Ecto neural progenitor cell (in vitro differentiated cells): ENCODE measurements around the gene ABCC6.
"Not testable (repeated sequence)": the region's sequence is repeated elsewhere in the genome, so short reads cannot be mapped to it uniquely, and the experiment has no call there.

ENCODE experiments used
- DNase-seq: peaks from one replicate; pipeline ENCODE4 v3.0.0-alpha.2; 2018; ENCODE audit warnings: low spot score

Gene ABCC6

DNA sequence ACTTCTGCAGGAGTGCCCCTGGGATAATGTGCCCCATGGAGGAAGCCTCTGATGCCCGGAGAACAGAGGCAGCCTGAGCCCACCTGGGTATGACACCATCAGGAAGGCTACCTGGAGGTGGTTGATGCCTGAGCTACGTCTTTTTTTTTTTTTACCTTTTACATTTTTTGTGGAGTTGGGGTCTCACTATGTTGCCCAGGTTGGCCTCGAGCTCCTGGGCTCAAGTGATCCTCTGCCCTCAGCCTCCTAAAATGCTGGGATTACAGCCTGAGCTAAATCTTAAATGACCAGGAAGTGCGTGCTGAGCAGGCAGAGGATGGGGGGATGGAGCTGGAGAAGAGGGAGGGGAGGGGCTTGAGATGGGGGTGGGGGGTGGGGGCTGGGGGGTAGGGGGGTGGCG, 32.7 kb downstream of the ABCC6 start:
- no peak for DNase-seq

DNA sequence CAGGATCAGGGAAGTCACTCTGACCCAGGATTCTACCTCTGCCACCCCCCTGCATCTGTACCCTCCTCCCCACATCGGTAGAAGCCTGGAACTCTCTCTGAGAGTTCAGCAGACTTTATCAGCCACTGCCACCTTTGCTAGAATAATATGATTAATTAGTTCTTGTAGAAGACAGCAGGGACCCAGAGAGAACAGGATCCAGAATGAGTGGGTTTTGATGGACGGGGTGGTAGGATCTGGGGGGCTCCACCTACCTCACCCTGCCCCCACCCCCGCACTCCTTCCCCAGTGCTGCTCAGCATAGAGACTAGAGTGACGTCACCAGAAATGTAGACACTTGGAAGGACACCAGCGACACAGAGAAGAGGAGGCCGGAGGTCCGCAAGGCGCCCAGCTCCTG, 33.5 kb downstream of the ABCC6 start:
- no peak for DNase-seq

- DNase-seq = no peak
These were observed 34.5 kb downstream of the ABCC6 start for GRCh38 chr16:16188827-16189226.

DNA sequence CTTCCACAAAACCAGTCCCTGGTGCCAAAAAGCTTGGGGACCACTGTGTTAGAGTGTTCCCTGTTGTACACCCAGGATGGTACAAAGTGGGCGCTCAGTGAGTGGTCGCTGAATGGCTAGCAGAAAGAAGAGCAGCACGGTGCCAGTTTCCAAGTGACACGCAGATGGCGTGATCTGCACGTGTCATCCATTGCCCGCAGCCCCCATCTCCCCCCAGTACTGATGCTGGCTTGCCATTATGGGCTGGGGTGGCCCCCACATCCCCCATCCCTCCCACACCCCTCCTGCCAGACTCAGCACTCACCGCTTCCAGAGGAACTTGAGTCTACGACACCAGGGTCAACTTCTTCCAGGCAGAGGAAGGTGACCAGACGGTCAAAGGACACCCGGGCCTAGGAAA, 36.5 kb downstream of the ABCC6 start:
- no peak for DNase-seq

DNA sequence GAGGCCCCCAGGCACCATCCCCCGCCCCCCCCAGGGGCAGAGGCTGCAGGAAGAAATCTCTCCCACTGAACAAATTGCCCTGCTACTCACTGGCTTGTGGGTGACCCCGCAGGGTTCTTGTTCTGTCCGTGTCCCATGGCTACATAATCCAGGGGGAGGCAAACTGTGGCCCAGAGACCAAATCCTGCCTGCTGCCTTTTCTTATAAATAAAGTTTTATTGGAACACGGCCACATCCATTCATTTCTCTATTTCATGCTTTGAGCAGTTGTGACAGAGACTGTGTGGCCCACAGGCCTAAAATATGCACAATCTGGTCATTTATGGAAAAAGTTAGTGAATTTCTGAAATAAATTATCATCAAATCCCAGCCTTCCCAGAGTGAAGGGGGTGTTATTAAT, 38.2 kb downstream of the ABCC6 start:
- DNase-seq = no peak

GRCh38 chr16:16184594-16184993, 38.7 kb downstream of the ABCC6 start:
- DNase-seq = no peak

DNA sequence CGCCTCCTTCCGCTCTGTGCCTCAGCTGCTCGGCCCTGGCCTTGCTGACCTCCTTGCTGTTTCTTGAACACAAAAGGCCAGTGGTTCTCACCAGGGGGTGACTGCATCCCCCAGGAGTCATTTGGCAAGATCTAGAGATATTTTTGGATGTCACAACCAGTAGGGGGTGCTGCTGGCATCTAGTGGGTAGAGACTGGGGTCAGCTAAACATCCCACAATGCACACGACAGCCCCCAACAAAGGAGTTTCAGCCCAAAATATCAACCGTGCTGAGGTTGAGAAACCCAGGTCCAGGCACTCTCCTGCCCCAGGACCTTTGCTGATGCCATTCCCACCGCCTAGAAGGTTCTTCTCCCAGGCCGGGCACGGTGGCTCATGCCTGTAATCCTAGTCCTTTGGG, 39.7 kb downstream of the ABCC6 start:
- DNase-seq = no peak

DNA sequence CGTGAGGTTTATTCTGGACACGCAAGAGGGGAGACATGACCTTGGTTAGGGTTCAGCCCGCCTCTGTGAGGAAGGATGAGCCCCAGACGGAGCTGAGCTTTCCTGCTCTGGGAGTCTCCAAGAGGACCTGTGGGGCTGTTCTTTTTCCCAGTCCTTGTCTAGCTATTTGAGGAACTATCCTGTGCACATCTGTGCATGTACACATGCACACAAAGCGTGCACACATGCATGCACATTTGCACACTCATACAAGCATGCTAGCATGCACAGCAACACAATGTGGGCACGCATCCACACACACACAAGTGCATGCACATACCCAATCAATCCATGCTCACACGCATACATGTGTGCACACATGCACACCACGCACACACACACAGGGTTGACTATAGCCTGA, 40.4 kb downstream of the ABCC6 start:
- no peak for DNase-seq

DNA sequence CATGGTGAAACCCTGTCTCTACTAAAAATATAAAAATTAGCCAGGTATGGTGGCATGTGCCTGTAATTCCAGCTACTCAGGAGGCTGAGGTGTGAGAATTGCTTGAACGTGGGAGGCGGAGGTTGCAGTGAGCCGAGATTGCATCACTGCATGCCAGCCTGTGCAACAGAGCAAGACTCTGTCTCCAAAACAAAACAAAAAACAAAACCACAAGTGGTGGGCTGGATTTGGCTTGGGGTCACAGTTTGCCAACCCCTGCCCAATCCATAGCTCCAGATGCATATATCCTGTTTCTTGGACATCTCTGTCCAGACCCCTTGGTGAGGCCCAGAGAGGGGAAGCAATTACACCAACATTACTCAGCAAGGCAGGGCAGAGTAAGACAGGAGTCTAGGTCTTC, 41.5 kb downstream of the ABCC6 start:
- DNase-seq = not testable (repeated sequence)

GRCh38 chr16:16178455-16179162, 44.7 kb downstream of the ABCC6 start:
- DNase-seq = no peak

DNA sequence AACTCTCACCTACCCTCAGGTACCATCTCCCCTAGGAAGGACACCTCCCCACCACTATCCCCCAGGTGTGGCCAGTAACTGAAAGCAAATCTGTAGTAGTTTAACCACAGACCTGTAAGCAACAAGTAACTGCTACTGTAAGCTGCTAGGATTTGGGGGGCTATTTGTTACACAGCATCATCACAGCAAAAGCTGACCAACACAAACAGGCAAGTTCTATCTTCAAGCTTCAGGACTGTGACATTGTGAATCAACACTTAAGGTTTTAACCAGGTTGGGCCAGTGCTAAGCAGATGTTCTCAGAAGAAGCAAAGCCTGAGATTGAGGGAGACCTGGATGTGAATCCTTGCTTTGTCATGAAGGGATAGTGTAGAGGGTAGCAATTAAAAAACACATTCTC, 47.0 kb downstream of the ABCC6 start:
- no peak for DNase-seq

DNA sequence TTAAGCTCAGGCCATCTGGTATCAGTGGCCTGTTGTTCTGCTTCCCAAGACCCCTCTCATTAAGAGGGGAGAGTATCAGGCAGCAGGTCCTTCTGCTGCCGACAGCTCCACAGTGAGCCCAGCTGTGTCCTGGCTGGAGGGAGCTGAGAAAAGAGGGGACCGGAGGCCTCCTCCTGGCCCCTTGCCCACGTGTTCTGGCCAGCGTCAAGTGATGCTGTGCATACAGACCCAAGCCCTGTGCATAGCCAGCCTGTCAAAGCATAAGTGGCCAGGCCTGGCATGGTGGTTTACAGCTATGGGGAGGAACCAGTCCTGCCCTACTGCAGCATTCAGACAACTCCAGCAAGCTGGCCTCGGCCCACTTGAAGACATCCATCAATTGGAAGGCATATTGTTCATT, 48.0 kb downstream of the ABCC6 start:
- DNase-seq = no peak

DNA sequence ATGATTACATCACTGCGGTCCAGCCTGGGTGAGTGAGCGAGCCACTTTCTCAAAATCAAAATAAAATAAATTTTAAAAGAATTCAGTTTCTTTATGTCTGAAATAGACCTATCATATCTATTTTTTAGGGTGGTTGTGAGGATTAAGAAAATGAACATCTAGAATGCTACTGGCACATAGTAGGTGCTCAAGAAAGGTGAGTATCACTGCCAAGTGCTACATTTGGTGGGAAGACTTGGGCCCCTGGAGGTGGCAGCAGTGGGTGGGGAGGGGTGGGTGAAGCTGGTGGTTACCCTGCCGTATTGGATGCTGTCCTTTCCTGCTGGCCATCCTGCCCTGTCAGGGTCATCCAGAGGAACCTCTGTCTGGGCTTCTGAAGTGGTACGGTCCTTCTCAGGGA, 50.3 kb downstream of the ABCC6 start:
- no peak for DNase-seq

DNA sequence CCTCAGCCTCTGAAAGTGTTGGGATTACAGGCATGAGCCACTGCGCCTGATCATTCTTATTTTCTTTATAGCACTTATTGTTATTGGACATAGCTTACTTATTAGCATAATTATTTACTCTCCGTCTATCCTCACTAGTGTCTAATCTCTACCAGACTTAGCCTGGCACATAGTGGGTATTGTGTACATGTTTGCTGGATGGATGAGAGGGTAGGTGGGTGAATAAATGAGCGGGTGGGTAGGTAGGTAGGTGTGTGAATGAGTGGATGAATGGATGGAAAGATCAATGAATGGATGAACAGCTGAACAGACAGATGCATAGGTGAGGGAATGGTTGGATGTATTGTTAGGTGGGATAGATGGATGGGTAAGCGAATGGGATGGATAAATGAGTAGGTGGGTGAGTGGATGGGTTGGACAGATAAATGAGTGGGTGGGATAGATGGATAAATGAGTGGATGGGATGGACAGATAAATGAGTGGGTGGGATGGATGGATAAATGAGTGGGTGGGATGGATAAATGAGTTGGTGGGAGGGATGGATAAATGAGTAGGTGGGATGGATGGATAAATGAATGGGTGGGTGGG, 51.9 kb downstream of the ABCC6 start:
- DNase-seq = no peak

GRCh38 chr16:16169615-16170014, 53.7 kb downstream of the ABCC6 start:
- no peak for DNase-seq

GRCh38 chr16:16168431-16168830, 54.9 kb downstream of the ABCC6 start:
- no peak for DNase-seq

- no peak for DNase-seq
These were observed 55.4 kb downstream of the ABCC6 start for GRCh38 chr16:16167927-16168326.

DNA sequence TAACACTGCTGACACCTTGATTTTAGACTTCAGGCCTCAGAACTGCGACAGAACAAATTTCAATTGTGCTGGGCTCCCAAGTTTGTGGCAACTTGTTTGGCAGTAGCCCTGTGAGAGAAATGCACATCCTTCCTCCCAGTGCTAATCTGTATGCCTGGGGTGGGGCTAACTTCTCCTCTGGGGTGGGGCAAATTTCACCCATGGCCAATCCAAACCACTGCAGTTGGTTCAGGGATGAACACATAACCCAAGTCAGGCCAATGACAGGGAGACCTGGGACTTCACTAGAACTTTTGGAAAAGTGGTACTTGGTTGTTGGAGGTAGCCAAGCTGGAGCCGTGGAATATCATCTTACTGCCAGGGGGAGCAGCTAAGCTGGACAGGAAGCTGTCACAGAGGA, 56.3 kb downstream of the ABCC6 start:
- no peak for DNase-seq

DNA sequence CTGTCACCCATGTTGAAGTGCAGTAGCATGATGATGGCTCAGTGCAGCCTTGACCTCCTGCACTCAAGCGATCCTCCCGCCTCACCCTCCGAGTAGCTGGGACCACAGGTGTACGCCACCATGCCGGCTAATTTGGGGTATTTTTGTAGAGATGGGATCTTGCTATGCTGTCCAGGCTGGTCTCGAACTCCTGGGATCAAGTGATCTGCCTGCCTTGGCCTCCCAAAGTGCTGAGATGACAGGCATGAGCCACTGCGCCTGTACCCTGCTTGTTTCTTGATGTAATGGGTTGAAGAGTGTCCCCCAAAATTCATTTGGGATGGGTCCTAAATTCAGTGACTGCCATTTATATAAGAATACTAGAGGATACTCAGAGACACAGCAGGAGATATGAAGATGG, 57.2 kb downstream of the ABCC6 start:
- DNase-seq = no peak

DNA sequence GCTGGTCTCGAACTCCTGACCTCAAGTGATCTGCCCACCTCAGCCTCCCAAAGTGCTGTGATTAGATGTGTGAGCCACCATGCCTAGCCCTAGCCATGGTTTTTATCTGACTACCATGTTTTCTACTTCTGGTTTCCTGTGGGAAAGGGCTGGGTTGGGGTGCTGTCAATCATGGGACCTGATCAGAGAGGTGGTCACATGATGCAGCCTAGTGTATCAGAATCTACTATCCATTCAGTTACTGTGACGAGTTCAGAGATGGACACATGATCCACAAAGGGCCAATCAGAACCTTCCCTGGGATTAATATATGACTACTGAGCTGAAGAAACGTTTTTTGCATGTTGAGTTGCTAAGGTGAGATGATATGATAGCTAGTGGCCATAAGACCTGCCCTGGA, 59.1 kb downstream of the ABCC6 start:
- DNase-seq = no peak

DNA sequence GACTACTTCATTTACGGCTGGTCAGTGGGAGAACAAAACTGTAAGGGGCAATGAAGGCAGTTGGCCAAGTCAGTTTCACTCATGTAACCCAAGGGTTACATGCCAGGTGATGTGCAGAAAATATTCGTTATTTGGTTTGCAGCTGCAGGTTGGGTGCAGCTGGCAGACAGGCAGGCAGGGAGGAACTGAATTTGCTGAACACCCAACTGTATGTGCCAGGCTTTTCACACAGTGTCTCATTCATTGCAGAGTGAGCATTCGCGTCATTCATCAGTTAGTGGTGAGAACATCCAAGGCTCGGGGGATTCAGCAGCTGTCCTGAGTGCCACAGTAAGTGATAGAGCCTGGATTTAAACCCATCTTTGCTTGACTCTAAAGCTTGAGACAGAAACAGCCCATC, 59.7 kb downstream of the ABCC6 start:
- no peak for DNase-seq

GRCh38 chr16:16163109-16163508, 60.2 kb downstream of the ABCC6 start:
- DNase-seq = no peak

DNA sequence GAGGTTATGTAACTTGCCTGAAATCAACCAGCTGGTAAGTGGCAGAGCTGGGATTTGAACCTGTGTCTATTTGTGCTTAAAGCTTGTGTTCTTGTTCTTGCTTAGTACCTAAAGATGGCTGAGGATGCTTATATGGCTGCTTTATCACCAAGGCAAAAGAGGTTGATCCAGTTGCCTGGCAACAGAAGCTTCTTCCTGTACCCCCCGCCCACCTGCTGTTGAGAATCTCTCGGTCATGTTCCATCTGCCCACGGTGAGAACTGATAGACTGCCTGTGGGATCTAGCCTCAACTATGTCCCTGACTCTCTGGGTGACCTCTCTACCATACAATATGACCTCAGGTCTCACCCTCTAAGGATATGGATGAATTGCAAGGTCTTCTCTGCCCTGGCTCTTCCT, 60.7 kb downstream of the ABCC6 start:
- no peak for DNase-seq

DNA sequence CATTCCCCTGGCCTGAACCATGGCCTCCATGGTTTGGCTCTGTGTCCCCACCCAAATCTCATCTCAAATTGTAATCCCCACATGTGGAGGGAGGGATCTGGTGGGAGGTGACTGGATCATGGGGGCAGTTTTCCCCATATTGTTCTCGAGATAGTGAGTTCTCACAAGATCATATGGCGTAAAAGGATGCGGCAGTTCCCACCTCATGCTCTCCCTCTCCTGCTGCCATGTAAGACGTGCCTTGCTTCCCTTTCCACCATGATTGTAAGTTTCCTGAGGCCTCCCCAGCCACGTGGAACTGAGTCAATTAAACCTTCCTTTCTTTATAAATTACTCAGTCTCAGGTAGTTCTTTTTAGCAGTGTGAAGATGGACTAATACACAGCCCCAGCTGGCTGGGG, 61.5 kb downstream of the ABCC6 start:
- DNase-seq = not testable (repeated sequence)
